Hepatic stellate cell (primary cell): ENCODE measurements around the gene SKAP2.

Experiments used
- DNase-seq: peaks from one replicate; pipeline ENCODE4 v3.0.0; 2011; ENCODE audit warnings: low spot score

SKAP2 gene

DNA sequence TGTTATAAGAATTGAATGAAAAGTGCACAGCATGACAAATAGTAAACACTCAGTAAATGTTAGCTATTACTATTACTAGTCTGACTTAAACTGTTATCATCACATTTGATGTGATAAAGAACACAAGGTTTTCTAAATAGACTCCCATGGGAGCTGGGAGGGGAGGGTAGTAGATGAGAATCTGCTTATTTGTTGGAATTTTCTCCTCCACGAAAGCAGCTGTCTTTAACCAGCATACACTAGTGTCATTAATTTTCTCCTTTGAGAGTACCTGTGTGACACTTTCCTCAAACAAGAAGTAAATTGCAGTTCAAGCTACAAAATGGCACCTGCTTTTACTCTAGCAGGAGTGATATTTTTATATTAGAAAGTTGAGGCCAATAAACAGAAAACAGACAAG, 200.1 kb downstream of the SKAP2 start:
- DNase-seq: no peak

DNA sequence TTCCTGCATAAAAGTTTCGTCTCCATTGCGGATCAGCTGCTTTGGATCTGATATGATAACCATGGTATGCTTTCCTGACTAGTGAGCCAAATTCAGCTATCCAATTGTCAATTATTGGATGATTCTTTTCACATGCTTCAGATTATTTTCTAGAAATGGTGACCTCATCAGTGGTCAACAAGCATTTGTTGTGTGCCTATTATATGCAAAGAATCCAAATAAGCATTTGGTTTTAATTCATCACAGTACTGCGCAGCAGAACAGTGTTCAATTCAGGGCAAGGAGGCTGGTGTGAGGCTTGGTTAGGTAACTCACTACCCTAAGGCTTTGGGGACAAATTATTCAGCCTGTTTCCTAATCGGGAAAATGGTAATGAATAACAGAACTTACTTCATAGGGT, 200.5 kb downstream of the SKAP2 start:
- DNase-seq: no peak

DNA sequence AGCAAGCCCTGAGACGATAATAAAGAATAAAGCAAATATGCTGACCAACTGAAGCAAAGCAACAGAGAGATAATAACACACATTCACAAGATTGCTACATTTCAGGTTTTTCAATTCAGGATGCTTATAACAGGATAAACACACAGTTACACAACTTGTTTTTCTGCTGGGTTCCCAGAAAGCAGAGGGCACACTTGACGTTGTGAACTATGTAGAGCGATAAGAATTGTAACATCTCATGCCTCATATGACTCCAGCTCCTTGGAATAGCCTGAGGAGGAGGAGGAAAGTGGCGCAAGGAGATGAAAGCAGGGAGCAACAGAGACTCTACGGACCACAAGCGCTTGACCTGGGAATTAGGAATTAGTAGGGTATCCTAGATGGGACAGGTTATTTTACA, 201.7 kb downstream of the SKAP2 start:
- no peak for DNase-seq

DNA sequence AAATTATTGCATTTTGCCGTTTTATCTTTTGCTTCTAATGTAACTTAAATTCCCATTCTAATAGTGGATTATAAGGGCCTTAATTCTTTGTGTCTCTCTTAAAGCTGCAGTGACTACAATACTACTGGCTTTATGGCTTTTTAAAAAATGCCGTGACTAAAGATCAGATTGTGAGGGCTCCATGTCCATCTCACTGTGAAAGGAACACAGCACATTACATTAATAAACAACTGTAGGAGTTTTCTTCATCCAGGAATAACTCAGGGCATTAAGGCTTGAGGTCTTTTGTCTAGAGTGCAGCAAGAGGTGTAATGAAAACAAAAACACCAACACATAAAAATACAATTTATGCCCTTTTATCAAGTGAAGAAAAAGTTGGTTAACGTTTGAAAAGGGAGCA, 205.3 kb downstream of the SKAP2 start:
- no peak for DNase-seq

DNA sequence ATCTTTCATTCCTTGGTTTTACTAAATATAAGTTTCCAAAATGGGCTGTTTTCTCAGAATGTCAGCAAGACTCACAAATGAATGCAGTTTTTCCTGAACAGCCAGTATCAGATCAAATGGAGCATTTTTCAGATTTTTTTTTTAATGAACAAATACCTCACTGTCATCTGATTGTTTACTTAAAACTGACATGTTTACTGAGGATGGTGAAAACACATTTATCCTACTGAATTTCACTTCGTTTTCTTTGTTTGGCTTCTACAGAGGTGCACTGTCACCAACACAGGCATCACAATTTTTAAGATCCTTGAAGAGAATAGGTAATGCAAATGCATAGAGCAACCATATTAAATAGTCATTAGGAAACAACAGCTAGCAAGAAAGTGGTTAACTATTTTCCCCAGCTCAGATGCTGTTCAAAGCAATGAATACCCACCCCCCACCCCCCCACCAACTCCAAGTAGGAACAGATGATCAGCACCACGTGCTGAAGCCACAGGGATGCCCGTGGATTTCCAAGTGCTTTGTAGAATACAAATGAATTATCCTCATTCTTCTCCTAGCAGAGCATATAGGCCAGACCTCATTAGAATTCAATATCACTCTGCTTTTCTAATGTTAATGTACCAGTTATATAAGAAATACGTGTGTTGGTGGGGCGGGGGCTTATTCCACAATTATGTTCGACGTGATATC, 205.9 kb downstream of the SKAP2 start:
- DNase-seq: no peak

DNA sequence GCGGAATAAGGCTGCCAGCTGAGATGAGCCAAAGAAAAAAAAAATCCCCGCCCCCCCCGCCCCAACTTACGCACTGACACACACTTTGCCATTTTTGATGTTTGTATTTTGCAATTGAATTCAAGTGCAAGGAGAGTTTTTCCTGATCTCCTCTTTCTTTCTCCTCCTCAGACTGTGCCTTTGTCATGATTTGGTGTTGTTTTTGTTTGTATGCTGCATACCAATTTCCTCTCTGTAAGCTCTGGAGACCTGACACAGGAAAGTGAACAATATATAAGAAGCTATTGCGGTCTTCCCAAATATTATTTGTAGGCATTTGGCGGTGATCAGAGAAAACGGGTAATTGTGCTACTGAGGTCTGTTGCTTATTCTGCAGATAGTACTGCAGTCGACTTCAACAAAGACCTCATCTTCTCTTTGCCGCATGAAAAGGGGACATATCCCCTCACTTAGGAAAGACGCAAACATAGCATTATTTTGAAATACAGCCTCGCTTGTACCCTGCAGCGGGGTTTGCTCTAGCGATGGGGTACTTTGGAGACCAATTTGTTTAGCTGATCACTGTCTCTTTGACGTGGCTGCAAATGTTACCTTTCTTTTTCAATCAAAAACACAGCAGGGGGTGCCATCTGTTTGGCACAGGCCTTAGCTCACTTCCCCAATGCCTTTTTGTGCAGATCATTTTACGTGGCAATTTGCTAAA, 206.6 kb downstream of the SKAP2 start:
- no peak for DNase-seq

DNA sequence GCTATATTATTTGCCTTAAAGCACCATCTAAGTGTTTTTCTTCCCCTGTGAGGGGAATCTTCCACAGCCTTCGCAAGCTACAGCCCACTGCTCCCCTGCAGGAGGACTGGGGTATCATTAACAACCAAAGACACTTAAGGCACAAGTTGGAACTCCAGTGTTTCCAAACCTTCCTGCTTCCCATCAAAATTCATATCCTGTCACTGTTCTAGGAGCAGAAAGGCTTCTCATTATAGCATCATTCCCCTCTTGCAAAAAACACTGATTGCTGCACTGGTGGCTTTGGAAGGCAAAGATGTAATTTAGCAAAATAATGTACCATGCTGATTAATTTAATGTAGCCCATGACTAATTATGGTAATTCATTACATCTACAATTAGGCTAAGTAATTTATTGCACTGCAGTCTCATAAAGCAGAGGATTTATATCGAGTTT, 207.2 kb downstream of the SKAP2 start:
- DNase-seq: no peak

DNA sequence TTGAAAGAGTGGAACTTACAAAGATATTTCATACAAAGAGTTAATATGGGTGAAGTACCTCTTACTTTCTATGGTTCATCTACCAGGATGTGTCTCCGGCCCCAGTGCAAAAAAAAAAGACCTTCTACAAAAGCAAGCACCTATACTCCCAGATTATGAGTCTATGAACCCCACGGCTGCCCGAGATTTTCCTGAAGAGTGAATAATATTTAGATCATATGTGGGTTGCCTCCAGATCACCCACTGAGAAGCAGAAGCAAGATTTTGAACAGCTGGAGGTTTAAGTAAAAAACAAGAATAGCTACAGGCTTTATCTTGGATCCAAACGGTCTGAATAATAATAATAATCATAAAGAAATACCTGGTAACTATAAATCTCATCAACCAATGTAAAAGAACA, 207.7 kb downstream of the SKAP2 start:
- no peak for DNase-seq

DNA sequence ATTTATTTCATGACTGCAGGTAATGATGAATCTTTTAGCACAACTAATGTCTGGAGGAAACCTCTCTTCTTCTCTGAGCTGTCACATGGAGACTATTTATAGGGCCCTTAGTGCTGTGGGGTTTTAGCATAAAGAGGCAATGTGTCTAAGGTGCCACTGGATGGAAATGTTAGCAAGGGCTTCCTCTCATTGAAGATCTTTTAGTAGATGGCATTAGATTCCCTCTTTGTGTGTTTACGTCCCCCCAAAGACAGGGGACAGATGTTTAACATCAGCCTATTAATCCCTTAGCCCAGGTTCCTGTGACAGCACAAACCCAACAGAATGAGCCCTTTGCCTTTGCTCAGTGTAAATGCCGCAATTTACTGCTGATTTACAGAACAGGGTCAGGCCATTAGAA, 208.6 kb downstream of the SKAP2 start:
- no peak for DNase-seq

DNA sequence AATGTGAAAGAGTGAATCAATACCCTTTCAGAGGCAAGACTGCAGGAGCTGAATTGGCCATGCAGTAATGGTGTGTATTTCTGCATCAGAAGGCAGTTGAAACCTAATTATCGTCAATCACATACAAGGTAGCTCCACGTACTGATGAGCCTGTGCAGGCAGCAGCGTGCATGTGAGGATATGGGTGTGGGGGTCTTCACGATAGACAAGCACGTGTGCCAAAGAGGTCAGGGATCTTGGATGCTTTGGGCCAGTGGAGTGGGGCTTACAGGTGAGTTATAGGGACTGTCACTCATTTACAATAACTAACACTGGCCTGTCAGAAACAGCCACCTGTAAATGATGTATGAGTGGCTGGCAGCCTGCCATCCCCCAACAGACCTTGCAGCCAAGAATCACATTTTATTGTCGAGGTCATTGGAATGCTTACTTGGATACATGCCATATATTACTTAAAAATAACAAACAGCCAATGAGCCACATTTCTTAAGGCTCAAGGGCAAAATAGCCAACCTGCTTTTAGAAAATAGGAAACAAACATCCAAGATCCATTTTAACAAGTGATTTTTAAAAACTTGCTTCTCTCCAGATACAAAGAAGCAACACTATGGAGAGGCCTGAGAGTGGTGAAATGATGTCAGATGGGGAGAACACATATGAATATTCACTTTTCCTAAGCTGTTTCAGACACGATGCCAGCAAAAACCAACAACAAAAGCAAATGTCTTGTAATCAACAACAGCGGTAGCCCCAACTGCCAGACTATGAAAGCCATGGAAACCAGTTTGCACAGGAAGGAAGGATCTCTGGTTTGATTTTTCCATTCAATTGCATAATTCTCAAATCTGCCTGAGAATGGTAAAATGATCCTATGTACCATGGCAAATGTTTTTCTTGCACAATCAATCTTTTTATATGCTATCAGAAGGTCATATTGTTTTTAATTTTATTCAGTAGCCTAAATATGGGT, 210.7 kb downstream of the SKAP2 start:
- DNase-seq: no peak

DNA sequence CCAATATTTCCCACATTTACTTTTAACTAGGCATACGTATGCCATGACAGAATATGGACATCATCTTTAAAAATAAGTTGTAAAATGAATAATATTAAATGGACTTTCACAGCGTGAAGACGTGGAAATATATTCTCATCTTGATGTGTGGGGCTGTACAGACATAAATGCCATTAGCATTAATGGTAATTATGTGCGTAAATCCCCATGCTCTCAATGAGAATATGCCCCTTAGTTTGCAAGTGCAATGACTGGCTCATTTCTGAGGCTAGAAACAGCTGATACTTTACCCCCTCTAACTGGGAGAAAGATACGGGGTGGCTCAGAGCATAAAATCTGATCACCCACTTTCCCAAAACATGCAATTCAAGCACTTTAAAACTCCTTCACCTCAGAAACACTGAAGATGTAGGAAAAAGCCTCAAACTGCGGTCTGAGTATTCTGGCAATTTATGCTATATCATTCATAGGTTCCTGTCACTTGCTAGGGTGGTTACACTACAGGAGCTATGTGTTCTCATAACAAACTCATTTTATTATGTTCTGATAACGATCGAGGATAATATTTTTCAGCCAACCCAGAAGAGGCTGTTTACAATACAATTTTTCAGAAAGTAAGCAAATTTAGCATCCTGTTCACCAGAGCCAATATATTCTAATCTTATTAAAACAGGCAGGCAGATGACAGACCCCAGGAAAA, 211.8 kb downstream of the SKAP2 start:
- no peak for DNase-seq

DNA sequence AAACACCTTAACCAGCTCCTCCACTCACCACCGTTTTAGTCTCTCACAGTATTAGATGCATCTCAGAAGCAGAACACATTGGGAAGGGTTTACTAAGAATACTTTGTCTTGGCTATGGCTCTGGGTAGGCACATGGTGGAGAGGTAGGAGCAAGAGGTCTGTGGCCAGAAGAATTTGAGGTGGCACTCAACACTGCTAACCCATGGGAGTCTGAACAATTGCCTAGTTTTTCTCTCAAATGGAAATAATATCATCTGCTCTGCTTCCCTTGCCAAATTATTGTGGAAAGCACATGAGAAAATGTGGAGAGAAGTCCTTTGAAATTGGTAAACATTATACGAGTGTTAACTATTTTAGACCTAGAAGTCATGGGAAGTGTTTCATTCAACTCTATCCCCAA, 214.3 kb downstream of the SKAP2 start:
- no peak for DNase-seq

DNA sequence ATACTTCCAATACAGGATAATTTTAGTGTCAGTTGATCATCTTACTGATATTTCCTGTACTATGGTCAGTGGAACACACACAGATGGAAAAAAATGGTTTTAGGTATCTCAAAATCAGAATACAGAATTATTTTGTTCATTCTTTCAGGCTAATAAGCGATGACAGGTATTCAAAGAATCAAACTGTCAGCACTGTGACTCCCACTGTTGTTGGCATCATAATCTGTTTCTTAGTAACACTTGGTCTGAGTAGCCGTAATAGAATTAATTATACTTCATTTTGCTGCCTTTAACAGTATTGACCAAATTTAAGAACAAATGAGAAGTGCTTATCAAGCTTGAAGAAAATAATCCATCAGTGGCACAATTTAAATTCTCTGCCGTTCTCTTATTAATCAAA, 215.0 kb downstream of the SKAP2 start:
- no peak for DNase-seq

DNA sequence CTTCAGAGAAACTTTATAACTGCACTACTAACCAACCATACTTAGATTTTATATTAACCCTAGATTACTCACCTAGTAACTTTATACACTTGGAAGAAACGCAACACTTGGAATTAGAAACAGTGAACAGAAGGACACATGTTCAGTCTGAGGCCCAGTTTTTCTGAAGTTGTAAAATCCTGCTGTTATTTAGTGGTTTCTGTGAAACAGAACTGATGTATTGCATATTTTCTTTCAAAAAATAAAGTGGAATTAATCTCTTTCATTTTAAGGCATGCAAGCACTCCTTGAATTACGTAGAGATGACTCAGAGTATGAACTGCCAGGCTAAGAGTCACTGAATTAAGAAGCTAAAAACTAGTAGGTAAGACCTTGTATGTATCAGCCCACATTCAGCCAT, 215.8 kb downstream of the SKAP2 start:
- DNase-seq: no peak

DNA sequence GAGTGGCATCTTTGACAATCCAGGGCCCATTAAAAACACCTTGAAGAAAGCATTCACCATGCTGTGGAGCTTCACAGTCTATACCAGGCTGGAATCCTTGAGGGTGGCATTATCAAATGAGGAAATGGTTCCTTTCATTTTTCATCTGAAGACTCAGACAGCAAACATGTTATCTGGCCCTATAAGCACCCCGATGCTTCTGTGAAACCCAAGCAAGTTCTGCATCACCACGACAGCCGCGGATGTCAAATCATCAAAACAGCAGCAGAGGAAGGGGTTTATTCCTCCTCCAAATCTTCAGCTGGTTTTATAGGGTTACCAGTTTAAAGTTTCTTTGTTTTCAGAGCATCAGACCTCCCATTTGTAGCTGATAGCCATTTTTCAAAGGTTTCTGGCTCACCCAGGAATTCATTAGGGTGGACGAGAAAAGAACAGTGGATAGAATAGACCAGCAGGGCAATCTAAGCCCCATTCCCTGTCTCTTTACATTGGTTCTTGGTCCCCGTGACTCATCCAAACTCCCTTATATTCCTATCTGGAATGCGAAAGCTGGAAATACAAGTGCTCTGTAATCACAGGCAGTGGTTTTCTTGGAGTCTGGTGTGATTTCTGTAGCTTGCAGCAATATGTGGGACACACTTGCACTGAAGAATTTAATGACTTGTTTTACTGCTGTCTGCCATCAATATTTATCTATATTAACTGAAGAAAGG, 217.9 kb downstream of the SKAP2 start:
- no peak for DNase-seq

DNA sequence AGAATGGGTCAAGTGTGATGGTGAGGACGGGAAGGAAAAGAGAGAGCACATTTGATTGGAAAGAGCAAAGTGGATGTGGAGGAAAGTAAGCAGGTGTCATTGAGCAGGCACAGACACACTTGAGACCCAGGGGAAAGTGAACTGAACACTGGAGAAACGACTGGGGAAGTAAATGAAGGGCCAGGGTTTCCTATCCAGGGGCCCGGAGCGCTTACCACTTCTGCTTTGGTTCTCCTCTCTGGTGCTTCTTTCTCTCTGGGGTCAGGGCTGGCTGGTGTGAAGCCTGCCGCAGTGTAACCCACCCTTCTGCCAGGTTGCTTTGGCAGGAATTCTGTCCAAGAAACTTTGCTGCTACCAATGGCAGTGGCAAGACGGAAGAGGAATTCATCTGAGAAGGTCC, 219.3 kb downstream of the SKAP2 start:
- DNase-seq: no peak

DNA sequence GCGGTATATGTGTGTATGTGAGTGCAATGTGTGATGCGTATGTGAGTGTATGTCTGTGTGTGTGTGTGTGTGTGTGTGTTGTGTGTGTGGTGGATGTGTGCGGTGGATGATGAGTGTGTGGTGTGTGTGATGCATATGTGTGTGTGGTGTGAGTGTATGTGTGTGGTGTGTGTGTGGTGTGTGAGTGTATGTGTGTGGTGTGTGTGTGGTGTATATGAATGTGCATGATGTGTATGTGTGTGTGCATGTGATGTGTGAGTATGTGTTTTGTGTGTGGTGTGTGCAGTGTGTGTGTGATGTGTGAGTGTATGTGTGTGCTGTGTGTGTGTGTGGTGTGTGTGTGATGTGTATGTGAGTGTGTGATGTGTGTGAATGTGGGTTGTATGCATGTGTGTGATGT, 222.0 kb downstream of the SKAP2 start:
- DNase-seq: no peak

DNA sequence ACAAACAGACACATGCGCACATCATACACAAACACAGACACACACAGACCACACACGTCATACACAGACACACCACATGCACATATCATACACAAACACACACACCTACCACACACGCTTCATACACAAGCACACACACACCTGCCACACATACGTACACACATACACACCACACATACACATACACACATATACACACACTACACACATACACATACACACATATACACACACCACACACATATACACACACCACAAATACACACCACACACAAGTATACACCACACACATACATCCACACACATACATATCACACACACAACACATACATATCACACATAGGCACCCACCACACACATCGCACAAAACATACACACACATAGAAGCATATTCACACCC, 224.7 kb downstream of the SKAP2 start:
- DNase-seq: no peak

DNA sequence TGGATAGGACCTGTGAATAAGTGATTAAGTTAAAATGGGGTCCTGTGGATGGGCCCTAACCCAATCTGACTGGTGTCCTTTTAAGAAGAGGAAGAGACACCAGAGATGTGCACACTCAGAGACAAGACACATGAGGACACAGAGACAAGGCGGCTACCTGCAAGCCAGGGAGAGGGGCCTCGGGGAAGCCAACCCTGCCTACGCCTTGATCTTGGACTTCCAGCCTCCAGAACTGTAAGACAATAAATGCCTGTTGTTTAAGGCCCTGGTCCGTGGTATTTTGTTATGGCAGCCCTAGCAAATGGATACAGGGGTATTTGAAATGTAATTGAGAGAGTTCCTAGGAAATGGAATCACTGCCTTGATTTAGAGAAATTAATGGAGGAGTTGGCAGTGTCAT, 225.3 kb downstream of the SKAP2 start:
- no peak for DNase-seq

DNA sequence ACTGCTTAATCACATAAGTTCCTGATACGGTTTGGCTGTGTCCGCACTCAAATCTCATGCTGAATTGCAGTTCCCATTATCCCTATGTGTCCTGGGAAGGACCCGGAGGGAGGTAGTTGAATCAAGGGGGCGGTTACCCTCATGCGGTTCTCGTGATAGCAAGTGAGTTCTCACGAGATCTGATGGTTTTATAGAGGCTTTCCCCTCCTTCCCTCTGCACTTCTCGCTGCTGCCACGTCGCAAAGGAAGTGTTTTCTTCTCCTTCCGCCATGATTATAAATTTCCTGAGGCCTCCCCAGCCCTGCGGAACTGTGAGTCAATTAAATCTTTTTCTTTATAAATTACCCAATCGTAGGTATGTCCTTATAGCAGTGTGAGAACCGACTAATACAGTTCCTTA, 226.2 kb downstream of the SKAP2 start:
- no peak for DNase-seq

DNA sequence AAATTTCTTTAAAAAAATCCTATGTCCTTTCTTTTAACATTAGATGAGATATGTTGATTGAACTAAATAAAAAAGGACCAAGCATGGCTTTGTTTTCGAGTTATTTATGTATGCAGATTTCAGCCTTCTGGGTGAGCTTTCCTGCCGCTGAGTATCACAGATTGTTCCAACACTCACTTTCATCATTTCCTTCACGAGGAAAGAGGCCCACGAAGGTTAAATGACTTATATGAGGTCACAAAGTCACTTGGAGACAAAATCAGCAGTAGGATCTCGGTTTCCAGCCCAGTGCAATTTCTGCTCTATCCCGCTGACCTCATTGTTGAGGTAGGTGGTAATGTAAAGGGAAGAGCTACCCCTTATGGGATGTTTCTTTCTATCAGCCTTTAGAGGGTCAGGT, 226.8 kb downstream of the SKAP2 start:
- DNase-seq: no peak

DNA sequence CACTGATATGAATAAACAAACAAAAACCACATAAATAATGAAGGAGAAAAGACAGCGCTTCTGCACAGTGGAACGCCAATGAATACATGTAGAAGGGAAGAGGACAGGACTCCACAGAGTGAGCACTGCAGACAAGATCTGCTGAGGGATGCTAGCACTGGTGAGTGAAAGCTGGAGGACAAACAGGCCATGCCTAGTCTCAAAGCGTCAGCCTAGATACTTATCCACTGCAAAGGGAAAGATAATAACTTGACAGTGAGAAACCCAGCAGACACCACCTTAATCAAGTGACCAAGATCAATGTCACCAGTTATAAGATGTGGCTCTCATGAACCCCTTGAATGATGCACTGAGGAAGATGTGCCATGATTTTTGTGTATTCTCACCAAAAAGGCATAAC, 227.6 kb downstream of the SKAP2 start:
- no peak for DNase-seq
